Vagina (tissue), 2 donors: ENCODE results near the gene SH2D7. TPM values are rescaled to one million over a fixed set of nuclear protein-coding genes. Genes with fewer than 3 reads are reported as not detected.
A peak's percentile ranks its signal among the peaks of the same experiment; 100 is the strongest.
"Not testable (repeated sequence)": the region's sequence is repeated elsewhere in the genome, so short reads cannot be mapped to it uniquely, and the experiment has no call there.

Source experiments
- DNase-seq, 2 donors: peaks; one replicate each; pipeline ENCODE4 v3.0.0-alpha.2; 2017; ENCODE audit errors: extremely low spot score in 2 of 2
- H3K27ac ChIP-seq: fragments of 200-600 bp; sonication (generic); one replicate; pipeline ENCODE4 v1.5.1; 2019
- H3K27me3 ChIP-seq: fragments of 200-600 bp; sonication (generic); one replicate; pipeline ENCODE4 v1.5.1; 2019
- H3K36me3 ChIP-seq, 2 donors: fragments of 200-600 bp; sonication (generic); one replicate each; pipeline ENCODE4 v1.5.1; 2017 to 2019
- H3K4me1 ChIP-seq: fragments of 200-600 bp; sonication (generic); one replicate; pipeline ENCODE4 v1.5.1; 2019
- H3K4me3 ChIP-seq, 2 donors: fragments of 200-600 bp; sonication (generic); 1 replicate in 1 of 2; 2 replicates in 1 of 2; pipeline ENCODE4 v1.5.1; 2016 to 2019
- H3K9me3 ChIP-seq: fragments of 200-600 bp; sonication (generic); one replicate; pipeline ENCODE4 v1.5.1; 2019
- POLR2AphosphoS5 ChIP-seq, 2 donors: sonication (generic); formaldehyde crosslinking; IDR thresholded peaks; one replicate each; pipeline ENCODE4 v1.9.0; 2017; ENCODE audit warnings: antibody characterized with exemption in 2 of 2, mild to moderate bottlenecking in 2 of 2, low read depth in 1 of 2; ENCODE audit not compliant: insufficient read depth in 1 of 2
- intact Hi-C: fragments of 100-400 bp; cut with DNase I; formaldehyde crosslinking; loops from one replicate; pipeline ENCODE4 v1.15.1; 2023
- small RNA-seq: library from RNA; depleted of rRNA; stranded (forward); fragments of <200 nt; gene quantifications from one replicate; pipeline ENCODE3, GENCODE V24; 2016
- total RNA-seq: library from RNA; depleted of rRNA; stranded (reverse); fragments of >200 nt; gene quantifications from one replicate; pipeline ENCODE4 v1.2.3, GENCODE V29; 2016

SH2D7 gene
- total RNA-seq, 1 donor from 2014 or later: not detected

DNA sequence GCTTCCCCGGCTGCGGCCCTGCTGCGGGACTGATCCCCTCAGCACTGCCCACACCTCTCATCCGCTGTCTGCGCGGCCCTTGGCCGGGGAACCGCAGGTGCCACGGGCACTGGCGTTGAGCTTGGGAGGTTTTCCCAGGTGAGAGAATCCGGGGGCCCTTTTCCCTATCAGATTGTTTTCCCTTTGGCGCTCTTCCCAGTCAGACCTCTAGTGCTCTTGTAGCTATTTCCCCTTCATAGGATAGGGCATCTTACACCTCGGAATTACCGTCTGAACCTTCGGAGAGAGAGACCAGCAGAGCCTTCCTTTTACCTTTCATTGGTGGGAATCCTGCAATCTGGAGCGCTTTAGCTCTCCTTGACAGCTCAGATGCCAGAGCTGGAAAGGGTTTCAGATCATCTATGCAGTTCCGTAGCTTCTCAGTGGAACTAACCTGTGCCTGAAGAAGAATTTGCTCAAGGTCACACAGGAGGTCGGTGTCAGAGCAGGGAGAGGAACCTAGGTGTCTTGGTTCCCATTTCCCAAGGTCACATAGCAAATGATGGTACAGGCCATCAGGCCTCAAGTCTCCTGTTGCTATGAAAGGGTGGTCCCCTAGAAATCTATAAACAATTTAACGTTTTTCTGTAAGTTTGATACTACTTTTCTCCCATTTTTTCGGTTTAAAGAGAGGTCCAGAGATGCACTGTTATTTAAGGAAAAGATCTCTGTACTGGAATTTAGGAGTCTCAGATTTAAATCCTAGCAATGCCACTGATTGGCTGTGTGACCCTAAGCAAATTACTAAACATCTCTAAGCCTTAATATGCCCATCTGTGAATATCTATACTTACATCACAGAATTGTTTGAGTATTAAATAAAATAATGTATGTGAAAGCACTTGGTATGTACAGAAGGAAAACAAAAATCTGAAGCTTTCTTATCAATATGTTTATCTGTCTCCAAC, 57.7 kb downstream of the SH2D7 start:
- Histone ChIP-seq H3K4me1 (peaks cover 37% of the 10 kb centered on the region), H3K27ac (peak overlapping the region; percentile 81), H3K9me3 (no peaks in the 10 kb centered on the region), H3K4me3 (peak overlapping the region; percentile 62 to 82), H3K27me3 (no peaks in the 10 kb centered on the region), H3K36me3 (no peaks in the 10 kb centered on the region)
- TF ChIP-seq POLR2AphosphoS5 (IDR thresholded peaks at IDR 0.05; ENCODE audit: insufficient read depth in 1 of 2, low read depth in 1 of 2): no peak
- DNase-seq: no peak
- intact Hi-C loops: no loop called here

DNA sequence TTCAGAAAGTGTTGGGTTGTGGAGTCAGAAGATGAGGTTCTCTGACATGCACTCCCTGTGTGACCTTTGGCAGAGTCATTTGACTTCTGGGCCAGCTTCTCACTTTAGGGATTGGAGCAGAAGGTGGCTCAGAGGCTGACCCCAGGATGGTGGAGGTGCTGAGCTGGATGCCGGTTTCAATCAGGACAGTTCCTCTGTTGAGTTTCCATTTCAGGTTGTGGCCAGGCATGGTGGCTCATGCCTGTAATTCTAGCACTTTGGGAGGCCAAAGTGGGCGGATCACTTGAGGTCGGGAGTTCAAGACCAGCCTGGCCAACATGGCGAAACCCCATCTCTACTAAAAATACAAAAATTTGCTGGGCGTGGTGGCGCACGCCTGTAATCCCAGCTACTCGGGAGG, 58.7 kb downstream of the SH2D7 start:
- peaks cover 47% of the 10 kb centered on the region for H3K4me1 ChIP-seq

More for the DNA sequence above, 58.7 kb downstream of the SH2D7 start:
- H3K9me3 ChIP-seq, H3K36me3 ChIP-seq, H3K27me3 ChIP-seq, DNase-seq, H3K4me3 ChIP-seq, intact Hi-C loops, H3K27ac ChIP-seq: not testable (repeated sequence)

Small RNAs within 50 kb of the gene (small RNA-seq; reads per million reads assigned to genes)
- gene RF00092: not detected

Other genes starting within 250 kb of the SH2D7 start
- 63.6 TPM for gene TBC1D2B, start 14.8 kb upstream of the SH2D7 start, total RNA-seq
- gene CIB2, start 38.9 kb downstream of the SH2D7 start, total RNA-seq: 13.0 TPM
- gene IDH3A, start 56.8 kb downstream of the SH2D7 start, total RNA-seq: 60.2 TPM
- 3.4 TPM for gene ACSBG1, start 142.0 kb downstream of the SH2D7 start, total RNA-seq
- 26.5 TPM for gene DNAJA4, start 172.0 kb downstream of the SH2D7 start, total RNA-seq
- gene SKIC8, start 207.0 kb downstream of the SH2D7 start, total RNA-seq: 54.3 TPM
- not detected for gene CRABP1, start 247.8 kb downstream of the SH2D7 start, total RNA-seq